ENCODE measurements around the gene MGMT.

- TF ChIP-seq CTCF (IDR thresholded peaks at IDR 0.05) (no peak), POLR2A (IDR thresholded peaks at IDR 0.05) (no peak)
These were observed 298.0 kb downstream of the MGMT start for GRCh38 chr10:129764901-129765663.

All from testis (tissue), 2 donors.